ENCODE data around the gene NOP14. TPM values are rescaled to one million over a fixed set of nuclear protein-coding genes. Genes with fewer than 3 reads are reported as not detected.
A peak's percentile ranks its signal among the peaks of the same experiment; 100 is the strongest.
"Not testable (repeated sequence)": the region's sequence is repeated elsewhere in the genome, so short reads cannot be mapped to it uniquely, and the experiment has no call there.

The NOP14 gene
- total RNA-seq = 10 to 100 TPM; 20.4 to 22.9 TPM
- long read RNA-seq, transcript NOP14-203 (18 exons, 3,538 nt) = major isoform, 7 of 11 reads
- long read RNA-seq, partial matches to known transcripts = 3 of 11 reads
- long read RNA-seq, other reads (novel, unspliced or antisense) = 1 of 11 reads

DNA sequence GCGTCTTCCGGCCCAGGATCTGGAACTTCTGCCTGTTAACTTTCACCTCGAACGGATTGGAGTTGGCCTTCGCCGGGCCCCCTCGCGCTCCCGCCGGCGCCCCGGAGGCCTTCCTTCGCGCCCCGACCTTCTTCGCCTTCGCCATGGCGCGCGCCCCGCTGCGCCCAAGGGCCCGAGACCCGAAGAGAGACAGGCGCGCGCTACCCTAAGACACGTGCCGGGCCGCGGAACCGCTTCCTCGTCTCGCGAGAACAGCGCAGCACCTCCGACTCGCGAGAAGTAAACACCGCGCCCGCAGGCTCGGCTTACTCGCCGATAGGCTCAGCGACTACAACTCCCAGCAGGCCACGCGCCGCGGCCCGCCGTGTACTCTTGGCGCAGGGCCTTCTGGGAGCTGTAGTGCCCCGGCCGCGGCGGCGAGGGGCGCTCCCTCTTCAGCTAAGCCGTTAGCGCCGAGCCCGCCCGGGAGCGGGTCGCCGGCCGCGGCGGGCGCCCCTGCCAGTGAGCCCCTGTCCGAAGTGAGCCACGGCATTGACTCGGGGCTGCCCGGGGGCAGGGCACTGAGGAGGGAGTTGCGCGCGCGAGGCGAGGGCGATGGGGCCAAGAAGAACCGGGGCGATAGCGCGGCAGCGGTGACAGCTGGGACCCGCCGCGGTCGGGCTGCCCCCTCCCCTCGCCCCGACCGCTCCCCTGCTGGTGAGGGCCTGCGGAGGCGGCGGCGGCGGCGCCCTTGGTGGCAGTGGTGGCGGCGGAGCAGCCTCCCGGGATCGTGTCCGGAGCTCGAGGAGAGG lies at the start of gene NOP14, which contains the start of gene GRK4:
Gene NOP14, minus strand, starts transcription at position 232 of the 791 bp plus-strand sequence. Its CDS starts 87 bp downstream, at position 145.
Gene GRK4, plus strand, starts transcription at position 397 of the 791 bp plus-strand sequence. CDS start 500 bp downstream, outside the sequence.
- peak; percentile 98 to 99 for DNase-seq
- intact Hi-C loops (cut with DNase I, micrococcal nuclease) = no loop called here
- peak; percentile 93 for ATAC-seq

DNA sequence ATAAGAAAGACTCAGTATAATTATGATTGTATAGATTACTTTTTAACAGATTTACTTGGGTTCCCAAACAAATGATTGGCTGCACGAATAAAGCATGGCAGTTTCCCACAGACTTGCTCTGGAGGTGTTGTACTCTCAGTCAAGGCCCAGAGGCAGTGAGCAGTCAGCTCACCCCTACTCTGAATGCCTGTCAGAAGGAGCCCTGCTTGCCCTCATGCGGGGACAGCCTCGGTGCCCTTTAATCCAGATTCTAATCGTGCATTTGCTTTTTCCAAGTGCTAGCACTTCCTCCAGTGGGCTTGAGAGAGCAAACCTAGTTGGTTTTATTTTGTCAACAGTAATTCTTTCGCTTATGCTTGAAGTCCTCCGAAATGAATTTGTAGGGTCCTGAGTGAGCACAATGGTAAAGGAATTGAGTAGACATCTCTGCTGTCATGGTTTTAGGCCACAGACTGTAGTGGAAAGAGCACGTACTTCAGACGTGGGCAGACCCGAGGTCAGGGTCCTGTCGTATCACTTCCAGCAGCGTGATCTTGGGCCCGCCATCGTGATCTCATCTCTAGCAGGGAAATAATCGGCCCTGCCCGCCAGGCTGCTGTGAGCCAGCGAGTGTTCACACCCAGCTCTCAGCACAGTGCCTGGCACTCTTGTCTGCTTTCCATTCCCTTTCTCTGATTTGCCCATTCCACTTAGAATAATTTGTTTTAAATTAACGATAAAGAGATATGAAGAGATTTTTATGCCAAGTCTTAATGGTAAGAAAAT lies 48.4 kb upstream of the NOP14 start:
- intact Hi-C loops (cut with DNase I, micrococcal nuclease) = no loop called here
- DNase-seq (no peak), ATAC-seq (no peak)

DNA sequence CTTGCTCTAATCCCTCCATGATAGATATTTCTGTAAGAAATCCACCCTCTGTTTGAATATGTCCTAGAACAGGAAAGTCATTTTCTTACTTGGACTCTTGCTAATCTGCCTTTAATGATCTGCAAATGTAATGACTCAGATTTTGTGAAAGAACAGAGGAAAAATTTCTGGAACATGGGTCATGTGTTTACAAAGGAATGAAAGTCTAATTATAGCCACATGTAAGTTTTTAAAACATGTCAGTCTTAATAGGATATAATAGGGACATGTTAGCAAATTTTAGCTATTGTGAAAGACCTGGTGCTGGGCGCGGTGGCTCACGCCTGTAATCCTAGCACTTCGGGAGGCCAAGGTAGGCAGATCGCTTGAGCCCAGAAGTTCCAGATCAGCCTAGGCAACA lies 47.8 kb upstream of the NOP14 start:
- DNase-seq (no peak), ATAC-seq (no peak)
- intact Hi-C loops (cut with DNase I, micrococcal nuclease) = no loop called here

DNA sequence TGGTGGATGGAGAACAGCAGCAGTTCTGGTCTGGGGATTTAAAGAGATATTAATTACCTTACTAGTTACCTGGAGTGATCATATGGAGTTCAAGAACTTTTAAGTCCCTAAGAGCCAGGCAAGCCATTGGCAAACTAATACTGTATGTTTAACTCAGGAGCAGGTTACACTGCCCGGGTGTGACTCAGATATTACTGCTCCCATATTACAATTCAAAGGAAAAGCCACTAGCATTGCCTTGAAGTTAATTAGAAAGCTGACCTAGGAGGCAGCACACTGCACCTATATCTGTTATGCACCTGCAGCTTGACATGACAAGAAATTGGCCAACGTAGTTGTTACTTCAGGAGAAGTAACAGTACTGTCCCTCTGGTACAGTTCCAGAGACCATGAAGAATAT lies 47.4 kb upstream of the NOP14 start:
- DNase-seq (no peak), ATAC-seq (no peak)
- intact Hi-C loops (cut with DNase I, micrococcal nuclease) = no loop called here

DNA sequence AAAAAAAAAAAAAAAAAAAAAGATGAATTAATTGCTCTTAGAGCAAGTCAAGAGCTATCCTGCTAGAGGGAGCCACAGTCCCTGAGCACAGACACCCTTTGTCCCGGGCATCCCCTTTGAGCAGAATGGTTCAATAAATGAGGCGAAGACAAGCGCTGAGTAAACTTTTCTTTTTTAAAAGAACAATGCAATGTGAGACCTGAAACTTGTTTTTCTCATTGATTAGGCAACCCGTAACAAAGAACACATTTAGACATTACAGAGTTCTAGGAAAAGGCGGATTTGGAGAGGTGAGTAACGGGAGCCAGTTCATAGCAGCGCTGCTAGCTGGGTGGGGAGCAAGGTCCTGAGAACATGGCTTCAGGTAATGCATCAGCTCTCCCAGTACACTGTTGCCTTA lies 46.2 kb upstream of the NOP14 start:
- intact Hi-C loops (cut with DNase I, micrococcal nuclease) = no loop called here
- ATAC-seq (peak; percentile 39), DNase-seq (no peak)

DNA sequence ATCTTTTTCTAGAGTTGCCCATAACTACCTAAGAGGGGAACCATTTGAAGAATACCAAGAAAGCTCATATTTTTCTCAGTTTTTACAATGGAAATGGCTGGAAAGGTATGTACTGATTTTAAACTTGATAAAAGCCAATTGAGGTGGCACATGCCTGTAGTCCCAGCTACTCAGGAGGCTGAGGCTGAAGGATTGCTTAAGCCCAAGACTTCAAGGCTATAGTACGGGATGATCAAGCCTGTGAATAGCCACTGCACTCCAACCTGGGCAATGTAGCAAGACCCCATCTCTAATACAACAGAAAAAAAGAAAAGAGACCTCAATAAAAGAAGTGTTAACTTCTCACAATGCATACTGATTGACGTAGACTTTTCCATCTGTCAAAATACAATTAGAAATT lies 44.5 kb upstream of the NOP14 start:
- ATAC-seq (no peak), DNase-seq (no peak)
- intact Hi-C loops (cut with DNase I, micrococcal nuclease) = no loop called here

DNA sequence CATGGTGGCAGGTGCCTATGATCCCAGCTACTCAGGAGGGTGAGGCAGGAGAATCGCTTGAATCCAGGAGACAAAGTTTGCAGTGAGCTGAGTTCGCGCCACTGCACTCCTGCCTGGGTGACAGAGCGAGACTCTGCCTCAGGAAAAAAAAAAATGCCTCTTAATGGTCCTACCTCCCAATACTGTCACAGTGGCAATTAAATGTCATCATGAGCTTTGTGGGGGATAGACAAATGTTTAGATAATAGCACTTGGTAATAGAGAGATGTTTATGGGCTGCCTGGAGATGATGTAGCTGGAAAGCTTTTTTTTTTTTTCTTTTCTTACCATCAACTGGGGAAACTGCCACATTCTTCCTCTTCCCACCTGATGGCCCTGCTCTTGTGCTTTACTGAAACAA lies 33.2 kb upstream of the NOP14 start:
- DNase-seq (no peak), ATAC-seq (no peak)
- intact Hi-C loops (cut with DNase I, micrococcal nuclease) = no loop called here

DNA sequence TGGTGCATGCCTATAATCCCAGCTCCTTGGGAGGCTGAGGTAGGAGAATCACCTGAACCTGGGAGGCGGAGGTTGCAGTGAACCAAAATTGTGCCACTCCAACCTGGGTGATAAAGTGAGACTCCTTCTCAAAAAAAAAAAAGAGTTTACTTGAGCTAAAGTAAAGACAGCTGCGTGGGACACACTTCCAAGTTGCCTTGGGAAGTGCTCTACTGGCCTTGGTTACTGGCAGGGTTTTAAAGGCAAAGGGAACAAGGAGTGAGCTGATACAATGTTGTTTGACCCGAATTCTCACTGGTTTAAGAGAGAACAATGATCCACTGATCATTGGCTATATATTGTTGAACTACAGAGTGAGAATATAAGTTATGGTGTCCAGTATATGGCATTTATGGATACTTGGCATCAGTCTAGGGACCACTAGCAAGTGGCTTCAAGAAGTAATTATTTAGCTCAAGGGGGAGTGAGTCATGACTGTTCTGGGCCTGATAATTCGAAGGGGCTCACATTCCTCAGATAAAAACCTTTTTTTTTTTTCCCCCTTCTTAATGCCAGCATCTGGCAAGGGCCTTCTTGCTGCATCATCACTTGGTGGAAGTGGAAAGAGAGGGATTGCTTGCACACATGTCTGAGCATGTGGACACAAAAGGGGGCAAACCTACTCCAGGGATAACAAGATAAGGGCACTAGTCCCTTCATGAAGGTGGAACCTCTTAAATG lies 32.5 kb upstream of the NOP14 start:
- intact Hi-C loops (cut with DNase I, micrococcal nuclease) = no loop called here
- DNase-seq (no peak), ATAC-seq (no peak)

DNA sequence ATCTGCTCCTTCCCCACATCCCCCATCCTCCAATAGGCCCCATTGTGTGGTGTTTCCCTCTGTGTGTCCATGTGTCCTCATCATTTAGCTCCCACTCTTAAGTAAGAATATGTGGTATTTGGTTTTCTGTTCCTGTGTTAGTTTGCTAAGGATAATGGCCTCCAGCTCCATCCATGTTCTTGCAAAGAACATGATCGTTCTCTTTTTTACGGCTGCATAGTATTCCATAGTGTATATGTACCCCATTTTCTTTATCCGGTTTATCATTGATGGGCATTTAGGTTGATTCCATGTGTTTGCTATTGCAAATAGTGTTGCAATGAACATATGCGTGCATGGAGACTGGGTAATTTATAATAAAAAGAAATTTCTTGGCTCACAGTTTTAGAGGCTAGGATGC lies 31.7 kb upstream of the NOP14 start:
- intact Hi-C loops (cut with DNase I, micrococcal nuclease) = no loop called here
- DNase-seq (no peak), ATAC-seq (no peak)

DNA sequence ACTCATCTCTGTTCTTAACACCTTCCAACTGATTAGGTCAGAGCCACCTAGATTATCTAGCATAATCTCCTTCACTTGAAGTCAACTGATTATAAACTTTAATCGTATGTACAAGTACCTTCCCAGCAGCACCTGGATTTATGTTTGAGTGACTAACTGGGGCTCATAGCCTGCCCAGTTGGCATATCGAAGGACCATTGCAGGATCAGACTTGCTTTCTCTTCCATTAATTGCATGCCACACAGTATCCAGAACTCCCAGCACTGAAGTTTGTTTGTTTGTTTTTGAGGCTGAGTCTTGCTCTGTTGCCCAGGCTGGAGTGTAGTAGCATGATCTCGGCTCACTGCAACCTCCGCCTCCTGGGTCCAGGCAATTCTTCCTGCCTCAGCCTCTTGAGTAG lies 28.0 kb upstream of the NOP14 start:
- no peak for DNase-seq
- intact Hi-C loops (cut with DNase I, micrococcal nuclease) = no loop called here
- ATAC-seq = no peak

DNA sequence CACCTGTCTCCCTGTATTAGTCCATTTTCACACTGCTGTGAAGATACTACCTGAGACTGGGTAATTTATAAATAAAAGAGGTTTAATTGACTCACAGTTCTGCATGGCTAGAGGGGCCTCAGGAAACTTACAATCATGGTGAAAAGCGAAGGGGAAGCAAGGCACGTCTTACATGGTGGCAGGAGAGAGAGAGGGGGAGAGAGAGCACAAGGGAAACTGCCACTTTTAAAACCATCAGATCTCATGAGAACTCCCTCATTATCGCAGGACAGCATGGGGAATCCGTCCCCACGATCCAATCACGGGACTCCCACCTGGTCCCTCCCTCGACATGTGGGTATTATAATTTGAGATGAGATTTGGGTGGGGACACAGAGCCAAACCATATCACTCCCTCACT lies 20.5 kb upstream of the NOP14 start:
- DNase-seq; ATAC-seq; intact Hi-C loops (cut with DNase I, micrococcal nuclease): not testable (repeated sequence)

DNA sequence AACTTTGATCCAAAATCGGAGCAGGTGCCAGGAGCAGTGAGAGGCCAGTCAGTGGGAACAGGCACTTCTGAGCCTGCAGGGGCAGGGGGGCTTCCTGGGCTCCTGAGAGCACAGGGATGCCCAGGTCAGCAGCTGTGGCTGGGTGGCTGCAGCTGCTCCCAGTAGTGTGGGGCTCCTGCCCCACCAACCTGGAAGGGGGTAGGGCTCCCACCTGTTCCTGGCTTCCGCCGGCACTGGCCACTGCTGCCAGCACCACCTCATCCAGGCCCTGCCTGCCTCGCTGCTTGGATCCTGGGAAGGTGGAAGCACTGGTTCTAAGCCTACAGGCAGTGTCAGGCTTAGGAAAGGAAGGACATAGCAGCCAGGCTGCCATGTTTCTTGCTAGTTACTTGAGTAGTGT lies 18.8 kb upstream of the NOP14 start:
- ATAC-seq = no peak

DNA sequence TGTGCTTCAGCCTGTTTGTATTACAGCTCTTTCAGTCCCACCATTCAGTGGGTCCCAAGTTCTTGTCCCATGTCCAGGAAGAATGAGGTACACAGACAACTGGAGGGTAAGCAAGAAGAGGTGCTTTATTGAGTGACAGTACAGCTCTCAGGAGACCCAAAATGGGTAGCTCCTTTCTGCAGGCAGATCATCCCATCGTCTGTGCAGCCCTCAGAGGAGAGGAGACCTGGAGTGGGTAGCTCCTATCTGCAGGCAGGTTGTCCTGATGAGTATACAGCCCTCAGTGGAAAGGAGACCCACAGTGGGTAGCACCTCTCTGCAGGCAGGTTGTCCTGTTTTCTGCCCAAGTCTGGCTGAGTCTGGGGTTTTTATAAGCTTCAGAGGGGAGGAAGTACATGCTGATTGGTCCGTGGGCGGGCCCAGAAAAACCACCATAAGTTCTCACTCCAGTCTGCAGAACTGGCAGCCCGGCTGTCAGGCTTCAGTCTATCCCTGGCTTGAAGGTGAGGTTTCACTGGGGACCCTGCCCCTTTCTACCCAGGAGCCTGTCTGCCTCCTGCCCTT lies 18.1 kb upstream of the NOP14 start:
- DNase-seq = no peak
- no peak for ATAC-seq
- intact Hi-C loops (cut with DNase I, micrococcal nuclease) = no loop called here

More for the DNA sequence above, 18.8 kb upstream of the NOP14 start:
- intact Hi-C loops (cut with DNase I, micrococcal nuclease) = no loop called here
- no peak for DNase-seq

DNA sequence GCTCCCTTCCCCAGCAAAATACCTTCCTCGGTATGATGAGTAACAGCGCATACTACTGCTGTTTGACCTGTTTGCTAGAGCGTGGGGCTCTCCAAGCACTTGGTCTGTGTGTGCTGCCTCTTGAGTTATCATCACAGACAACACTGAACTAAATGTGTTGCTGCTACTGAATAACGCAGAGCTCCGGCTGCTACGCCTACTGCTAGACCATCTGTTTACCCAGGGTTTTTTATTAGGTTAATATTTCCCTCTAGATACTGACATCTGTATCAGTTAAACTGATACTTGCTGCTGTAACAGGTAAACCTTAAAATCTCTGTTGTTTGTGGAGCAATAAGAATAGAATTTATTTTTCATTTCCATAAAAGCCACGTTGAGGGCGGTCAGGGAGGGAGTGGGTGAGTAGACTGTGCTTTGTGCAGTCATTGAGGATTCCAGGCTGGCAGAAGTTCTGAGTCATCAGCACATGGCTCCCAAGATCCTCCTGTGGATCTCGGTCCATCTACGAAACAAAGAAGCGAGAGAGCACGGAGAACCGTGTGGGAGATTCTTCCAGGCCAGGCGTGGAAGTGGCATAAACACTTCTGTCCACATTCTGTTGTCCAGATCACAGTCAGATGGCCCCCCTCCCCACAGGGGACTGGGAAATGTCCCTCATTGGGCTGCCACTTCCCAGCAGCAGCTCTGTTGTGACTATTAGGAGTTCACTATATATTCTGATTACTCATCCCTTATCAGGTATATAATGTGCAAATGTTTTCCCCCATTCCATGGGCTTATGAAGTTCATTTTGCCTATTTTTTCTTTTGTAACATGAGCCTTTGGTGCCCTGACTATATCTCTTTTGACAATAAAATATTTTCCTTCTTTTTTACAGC lies 14.2 kb upstream of the NOP14 start:
- intact Hi-C loops (cut with DNase I, micrococcal nuclease) = no loop called here
- ATAC-seq = no peak
- no peak for DNase-seq

DNA sequence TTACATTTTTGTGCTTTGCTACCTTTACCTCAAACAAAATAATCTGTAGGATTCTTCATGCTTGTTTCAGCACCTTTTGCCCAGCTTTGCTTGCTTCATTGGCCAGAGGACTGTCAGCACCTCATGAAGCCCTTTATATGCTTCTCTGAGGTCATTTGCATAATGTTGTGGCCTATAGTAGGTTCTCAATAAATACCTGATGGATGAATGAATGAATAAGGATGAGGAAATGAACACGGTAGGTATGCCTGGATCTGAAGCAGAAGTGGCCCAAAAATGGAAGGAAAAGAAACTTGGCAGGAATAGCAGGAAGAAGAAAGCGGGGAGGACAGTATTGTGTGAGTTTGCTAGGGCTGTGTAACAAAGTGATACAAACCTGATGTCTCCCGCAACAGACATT lies 8.1 kb upstream of the NOP14 start:
- intact Hi-C loops (cut with DNase I, micrococcal nuclease) = no loop called here

DNA sequence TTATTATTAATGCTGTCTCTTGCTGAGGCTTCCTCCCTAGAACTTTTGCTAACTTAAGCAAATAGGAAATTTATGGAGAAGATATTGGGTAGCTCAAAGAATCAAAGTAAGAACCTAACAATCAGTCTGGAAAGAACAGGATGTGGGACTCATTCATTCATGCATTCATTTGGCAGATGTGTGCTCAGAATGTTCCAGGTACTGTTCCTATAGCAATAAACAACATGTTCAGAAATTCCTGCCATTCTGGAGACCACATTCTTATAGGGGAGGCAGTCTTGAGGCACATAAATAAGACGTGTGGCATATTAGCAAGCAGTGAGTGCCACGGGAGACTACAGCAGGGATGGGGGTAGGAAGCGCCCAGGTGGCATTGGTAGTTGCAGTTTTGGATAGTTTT lies 5.2 kb upstream of the NOP14 start:
- intact Hi-C loops (cut with DNase I, micrococcal nuclease) = no loop called here
- no peak for ATAC-seq
- DNase-seq = no peak

More for the DNA sequence above, 8.1 kb upstream of the NOP14 start:
- DNase-seq = no peak
- no peak for ATAC-seq

DNA sequence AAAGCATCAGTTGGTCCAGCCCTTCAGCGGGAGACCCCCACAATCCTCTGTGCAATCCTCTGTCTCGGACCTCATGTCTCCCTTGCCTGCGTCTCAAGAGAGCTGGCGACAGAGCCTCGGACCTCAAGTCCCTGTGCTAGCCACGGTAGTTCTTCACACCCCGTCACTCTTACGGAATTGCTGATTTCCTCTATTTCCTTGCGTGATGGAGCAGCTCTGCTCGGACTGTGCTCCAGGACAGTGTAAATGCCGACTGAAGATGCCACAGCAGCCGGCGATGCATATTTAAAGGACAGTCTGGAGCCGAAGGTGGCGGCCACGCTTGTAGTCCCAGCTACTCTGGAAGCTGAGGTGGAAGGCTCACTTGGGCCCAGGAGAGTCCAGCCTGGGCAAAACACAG lies 2.1 kb upstream of the NOP14 start:
- ATAC-seq (no peak), DNase-seq (no peak)
- intact Hi-C loops (cut with DNase I, micrococcal nuclease) = no loop called here

DNA sequence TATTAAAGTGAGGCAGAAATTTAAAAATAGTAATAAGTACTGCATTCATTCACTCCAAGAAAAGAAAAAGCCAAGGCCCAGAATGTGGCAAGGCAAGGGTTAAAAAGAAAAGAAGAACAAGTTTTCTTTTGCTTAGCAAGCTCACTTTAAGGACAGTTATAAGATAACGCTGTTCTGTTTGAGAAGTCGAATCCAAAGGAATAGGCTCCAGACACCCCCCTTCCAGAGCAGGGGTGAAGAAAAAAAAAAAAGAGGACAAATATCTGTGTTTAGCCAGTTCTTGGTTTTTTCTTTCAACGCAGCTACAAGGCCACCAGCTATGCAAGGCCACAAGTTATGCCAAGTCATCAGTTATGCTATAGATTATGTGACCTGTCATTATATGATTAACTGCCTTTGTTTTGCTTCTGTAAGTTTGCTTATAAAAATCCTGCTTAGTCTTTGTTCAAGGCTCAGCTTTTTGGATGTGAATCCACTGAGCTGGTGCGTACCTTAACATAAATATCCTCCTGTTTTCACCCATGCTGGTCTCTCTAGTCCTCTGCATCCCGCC lies 1.6 kb upstream of the NOP14 start:
- intact Hi-C loops (cut with DNase I, micrococcal nuclease) = no loop called here
- no peak for DNase-seq
- ATAC-seq = no peak
